Measurements from ENCODE around the gene WSB1. TPM values are rescaled to one million over a fixed set of nuclear protein-coding genes. Genes with fewer than 3 reads are reported as not detected.

The WSB1 gene
- total and polyA plus RNA-seq, 10 of the 15 experiments (the other 5 are each of a cell fraction or from before 2014, with no cell fraction given), result 26.6 to 458 (median 101) TPM

- TF ChIP-seq KLF5 (IDR thresholded peaks at IDR 0.05; ENCODE audit: partially characterized antibody) (no peak), STAT1 (conservative IDR thresholded peaks at IDR 0.05) (no peak; the same call in 1 of the 2 replicates), RAD51 (IDR thresholded peaks at IDR 0.05) (no peak), E4F1 (IDR thresholded peaks at IDR 0.05; ENCODE audit: borderline replicate concordance, partially characterized antibody) (no peak), ZSCAN29 (IDR thresholded peaks at IDR 0.05) (no peak), ESRRA (IDR thresholded peaks at IDR 0.05; ENCODE audit: low read length) (no peak), PAX5 (IDR thresholded peaks at IDR 0.05; ENCODE audit: borderline replicate concordance, low read depth, low read length) (no peak; the same call in 1 of the 2 replicates), HDAC6 (IDR thresholded peaks at IDR 0.05; ENCODE audit: unreplicated experiment) (peak; percentile 85), IRF4 (IDR thresholded peaks at IDR 0.05; ENCODE audit: low read depth, low read length) (no peak), NFXL1 (IDR thresholded peaks at IDR 0.05; ENCODE audit: borderline replicate concordance) (no peak), E2F8 (IDR thresholded peaks at IDR 0.05; ENCODE audit: low read depth, partially characterized antibody) (no peak), ETV6 (conservative IDR thresholded peaks at IDR 0.05 in 1 of 2, IDR thresholded peaks at IDR 0.05 in 1 of 2; ENCODE audit: borderline replicate concordance in 1 of 2, low read depth in 1 of 2) (no peak), FOS (IDR thresholded peaks at IDR 0.05; ENCODE audit: borderline replicate concordance, extremely low read depth, insufficient read length) (no peak), PBX3 (IDR thresholded peaks at IDR 0.05; ENCODE audit: insufficient replicate concordance, low read depth, low read length) (no peak), SMARCA5 (IDR thresholded peaks at IDR 0.05) (peak; percentile 58; the same call in 1 of the 2 replicates), NFIC (IDR thresholded peaks at IDR 0.05; ENCODE audit: low read depth, low read length) (no peak), NR2C1 (IDR thresholded peaks at IDR 0.05) (no peak), BMI1 (IDR thresholded peaks at IDR 0.05; ENCODE audit: borderline replicate concordance) (no peak), MEF2B (IDR thresholded peaks at IDR 0.05; ENCODE audit: partially characterized antibody, poor library complexity, severe bottlenecking) (peak; percentile 28), ATF2 (IDR thresholded peaks at IDR 0.05; ENCODE audit: low read length) (no peak), SREBF2 (IDR thresholded peaks at IDR 0.05; ENCODE audit: low read length) (no peak)
Measured at GRCh38 chr17:27293898-27294688, at the start of gene WSB1 (continued).

Data from GM12878 (cell line).